ENCODE results near the gene CCSER1.

GRCh38 chr4:90421161-90421560, 294.0 kb downstream of the CCSER1 start:
- TF ChIP-seq CTCF (IDR thresholded peaks at IDR 0.05) (no peak), POLR2A (IDR thresholded peaks at IDR 0.05) (no peak)

Data from upper lobe of left lung (tissue), 4 donors.